Activated naive CD4-positive, alpha-beta T cell treated with anti-CD3 and anti-CD28 coated beads, Interleukin-2, amount 50 U/mL, for 16 hours (primary cell): Measurements from ENCODE around the gene HES2.
A peak's percentile ranks its signal among the peaks of the same experiment; 100 is the strongest.
"Not testable (repeated sequence)": the region's sequence is repeated elsewhere in the genome, so short reads cannot be mapped to it uniquely, and the experiment has no call there.

Experiments
- DNase-seq: peaks from one replicate; pipeline ENCODE4 v3.0.0-alpha.2; 2020

Gene HES2

GRCh38 chr1:6384135-6384534 lies 35.6 kb downstream of the HES2 start:
- no peak for DNase-seq

GRCh38 chr1:6380037-6380436 lies 39.7 kb downstream of the HES2 start:
- DNase-seq, result no peak

GRCh38 chr1:6378096-6378746 lies 41.5 kb downstream of the HES2 start:
- DNase-seq, result no peak

- DNase-seq, result no peak
Observed at GRCh38 chr1:6373961-6374720, 45.6 kb downstream of the HES2 start.

GRCh38 chr1:6372236-6372635 lies 47.5 kb downstream of the HES2 start:
- DNase-seq, result not testable (repeated sequence)

- DNase-seq, result no peak
Observed at GRCh38 chr1:6370006-6370405, 49.7 kb downstream of the HES2 start.

- DNase-seq, result no peak
Observed at GRCh38 chr1:6367381-6368012, 52.2 kb downstream of the HES2 start.

- DNase-seq, result peak; percentile 56
Observed at GRCh38 chr1:6365047-6365446, 54.7 kb downstream of the HES2 start.

- DNase-seq, result not testable (repeated sequence)
Observed at GRCh38 chr1:6363085-6363884, 56.4 kb downstream of the HES2 start.
